Left ventricle myocardium inferior (tissue), 1 donor: ENCODE data around the gene ELMOD3. TPM values are rescaled to one million over a fixed set of nuclear protein-coding genes. Genes with fewer than 3 reads are reported as not detected.
"Not testable (repeated sequence)": the region's sequence is repeated elsewhere in the genome, so short reads cannot be mapped to it uniquely, and the experiment has no call there.

Experiments used
- DNase-seq: peaks from one replicate; pipeline ENCODE4 v3.0.0-alpha.2; 2020
- H3K27ac ChIP-seq: fragments of 200-600 bp; replicated peaks from 2 replicates; pipeline ENCODE4 v1.8.0; 2021
- H3K27me3 ChIP-seq: fragments of 200-600 bp; 2 replicates; pipeline ENCODE4 v1.8.0; 2021; ENCODE audit warnings: low read depth
- H3K36me3 ChIP-seq: fragments of 200-600 bp; 2 replicates; pipeline ENCODE4 v1.8.0; 2021
- H3K4me1 ChIP-seq: fragments of 200-600 bp; 2 replicates; pipeline ENCODE4 v1.8.0; 2021
- H3K4me3 ChIP-seq: fragments of 200-600 bp; 2 replicates; pipeline ENCODE4 v1.8.0; 2021; ENCODE audit warnings: mild to moderate bottlenecking, moderate library complexity
- H3K9me3 ChIP-seq: fragments of 200-600 bp; replicated peaks from 2 replicates; pipeline ENCODE4 v1.8.0; 2021
- CTCF ChIP-seq: fragments of 200-600 bp; IDR thresholded peaks from 2 replicates; pipeline ENCODE4 v1.8.0; 2021; ENCODE audit warnings: antibody characterized with exemption, mild to moderate bottlenecking, borderline replicate concordance
- intact Hi-C: fragments of 100-400 bp; cut with micrococcal nuclease; formaldehyde crosslinking; loops from one replicate; pipeline ENCODE4 v1.11.0; 2022
- total RNA-seq: library from RNA; stranded (reverse); fragmentation: NEBNext Ultra II Directional; extraction: Animal tissue kit (Norgen Biotek cat#: 25700); gene quantifications from one replicate; pipeline ENCODE4 v1.2.1, GENCODE V29; 2021
- donor health status: DM: no; HTN: yes; CAD: no; lungs with severe emphysema.

The ELMOD3 gene
- total RNA-seq, 1 donor from 2014 or later: 10.6 TPM

- peaks cover 56% of the 10 kb centered on the region for H3K4me1 ChIP-seq
- DNase-seq: no peak
- H3K9me3 ChIP-seq: no peaks in the 10 kb centered on the region
- no peak overlapping the region for H3K27ac ChIP-seq
- H3K4me3 ChIP-seq: peak overlapping the region; percentile 79
- no peak for TF ChIP-seq CTCF
- peaks cover 53% of the 10 kb centered on the region for H3K36me3 ChIP-seq
- no peaks in the 10 kb centered on the region for H3K27me3 ChIP-seq
- intact Hi-C loops: no loop called here
Measured at GRCh38 chr2:85356186-85356585, 1.6 kb downstream of the ELMOD3 start.

- TF ChIP-seq CTCF: no peak
- H3K9me3 ChIP-seq: no peaks in the 10 kb centered on the region
- no peak for DNase-seq
- H3K27me3 ChIP-seq: no peaks in the 10 kb centered on the region
- intact Hi-C loops: no loop called here
- no peak overlapping the region for H3K4me3 ChIP-seq
- H3K36me3 ChIP-seq: peaks cover 63% of the 10 kb centered on the region
- no peak overlapping the region for H3K27ac ChIP-seq
- peaks cover 49% of the 10 kb centered on the region for H3K4me1 ChIP-seq
Measured at GRCh38 chr2:85357736-85358135, 3.2 kb downstream of the ELMOD3 start.

- H3K9me3 ChIP-seq, DNase-seq, H3K27me3 ChIP-seq, H3K27ac ChIP-seq, H3K4me3 ChIP-seq, H3K4me1 ChIP-seq, intact Hi-C loops: not testable (repeated sequence)
- peaks cover 74% of the 10 kb centered on the region for H3K36me3 ChIP-seq
Measured at GRCh38 chr2:85362653-85363387, 8.3 kb downstream of the ELMOD3 start.

GRCh38 chr2:85367180-85367579 is 12.6 kb downstream of the ELMOD3 start:
- H3K4me3 ChIP-seq: no peak overlapping the region
- no peaks in the 10 kb centered on the region for H3K27me3 ChIP-seq
- no peaks in the 10 kb centered on the region for H3K9me3 ChIP-seq
- H3K27ac ChIP-seq: no peak overlapping the region
- DNase-seq: no peak
- TF ChIP-seq CTCF: no peak
- no peaks in the 10 kb centered on the region for H3K4me1 ChIP-seq
- intact Hi-C loops: no loop called here
- peaks cover 57% of the 10 kb centered on the region for H3K36me3 ChIP-seq

GRCh38 chr2:85368921-85369320 is 14.4 kb downstream of the ELMOD3 start:
- Histone ChIP-seq H3K27ac (no peak overlapping the region), H3K4me3 (no peak overlapping the region), H3K27me3 (no peaks in the 10 kb centered on the region), H3K36me3 (peaks cover 56% of the 10 kb centered on the region), H3K4me1 (no peaks in the 10 kb centered on the region), H3K9me3 (peaks cover 7% of the 10 kb centered on the region)
- TF ChIP-seq CTCF: no peak
- DNase-seq: no peak
- intact Hi-C loops: no loop called here

- intact Hi-C loops: no loop called here
- peaks cover 60% of the 10 kb centered on the region for H3K36me3 ChIP-seq
Measured at GRCh38 chr2:85369500-85369899, 14.9 kb downstream of the ELMOD3 start.

More at GRCh38 chr2:85369500-85369899, 14.9 kb downstream of the ELMOD3 start:
- TF ChIP-seq CTCF: no peak
- no peaks in the 10 kb centered on the region for H3K27me3 ChIP-seq
- H3K27ac ChIP-seq: no peak overlapping the region
- no peaks in the 10 kb centered on the region for H3K4me1 ChIP-seq
- no peak for DNase-seq
- H3K4me3 ChIP-seq: no peak overlapping the region
- H3K9me3 ChIP-seq: peaks cover 11% of the 10 kb centered on the region
